ENCODE results near the gene PNKD. TPM values are rescaled to one million over a fixed set of nuclear protein-coding genes. Genes with fewer than 3 reads are reported as not detected.
"Not testable (repeated sequence)": the region's sequence is repeated elsewhere in the genome, so short reads cannot be mapped to it uniquely, and the experiment has no call there.

PNKD gene
- total RNA-seq, 1 donor from 2014 or later, result 30.9 TPM

- no peak for ATAC-seq
Measured at GRCh38 chr2:218293715-218294429, 23.6 kb downstream of the PNKD start.

GRCh38 chr2:218294430-218295022 is 24.2 kb downstream of the PNKD start:
- no peak for ATAC-seq

DNA sequence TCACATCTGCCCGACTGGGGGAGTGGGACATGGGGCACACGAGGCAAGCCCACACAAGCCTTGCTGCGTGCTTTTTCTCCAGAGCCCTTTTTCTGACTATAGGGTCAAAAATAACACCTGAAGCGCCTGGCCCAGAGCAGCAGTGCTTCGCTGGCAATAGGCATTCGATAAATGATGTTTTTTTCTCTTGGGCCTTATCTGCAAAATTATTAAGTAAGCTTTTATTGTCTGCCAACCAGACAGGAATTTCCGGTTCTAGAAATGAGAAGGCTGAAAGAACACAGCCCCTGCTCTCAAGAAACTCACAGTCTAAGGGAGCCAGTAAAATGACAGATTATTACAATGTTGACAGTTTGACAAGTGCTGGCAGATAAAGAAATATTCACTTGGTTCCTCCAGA is 24.7 kb downstream of the PNKD start:
- ATAC-seq, result peak; percentile 13

DNA sequence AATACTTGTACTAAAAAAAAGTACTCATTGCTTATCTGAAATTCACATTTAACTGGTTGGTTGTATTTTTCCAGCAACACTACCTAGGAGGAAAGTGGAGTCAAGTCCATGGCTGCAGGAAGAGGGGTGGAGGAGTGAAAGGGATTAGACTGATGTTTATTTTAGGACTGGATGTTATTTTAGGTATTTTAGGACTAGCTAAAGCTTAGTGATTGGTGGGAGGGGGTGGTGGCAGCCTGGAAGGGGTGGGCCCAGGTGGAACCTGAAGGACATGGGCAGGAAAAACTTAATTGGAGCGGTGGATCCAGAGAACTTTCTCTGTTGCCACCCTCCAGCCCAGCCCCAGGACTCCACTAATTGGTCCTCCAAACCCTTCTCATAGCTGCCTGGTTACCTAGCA is 25.9 kb downstream of the PNKD start:
- ATAC-seq, result no peak

DNA sequence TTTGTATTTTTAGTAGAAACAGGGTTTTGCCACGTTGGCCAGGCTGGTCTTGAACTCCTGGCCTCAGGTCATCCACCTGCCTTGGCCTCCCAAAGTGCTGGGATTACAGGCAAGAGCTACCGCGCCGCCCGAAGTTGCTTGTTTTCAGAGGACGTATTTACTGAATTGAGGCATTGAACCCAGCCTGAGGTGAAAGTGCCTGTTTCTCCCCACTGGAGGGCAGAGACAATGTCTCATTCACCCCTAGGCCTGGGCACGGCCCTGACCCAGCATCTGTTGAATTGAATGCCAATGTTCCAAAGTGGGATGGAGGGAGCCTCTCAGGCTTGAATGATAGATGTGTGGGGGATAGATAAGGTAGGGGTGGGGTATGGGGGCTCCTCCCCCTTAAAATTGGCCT is 26.5 kb downstream of the PNKD start:
- no peak for ATAC-seq

GRCh38 chr2:218298314-218298875 is 28.1 kb downstream of the PNKD start:
- no peak for ATAC-seq

- ATAC-seq, result no peak
Measured at GRCh38 chr2:218300141-218300540, 29.8 kb downstream of the PNKD start.

DNA sequence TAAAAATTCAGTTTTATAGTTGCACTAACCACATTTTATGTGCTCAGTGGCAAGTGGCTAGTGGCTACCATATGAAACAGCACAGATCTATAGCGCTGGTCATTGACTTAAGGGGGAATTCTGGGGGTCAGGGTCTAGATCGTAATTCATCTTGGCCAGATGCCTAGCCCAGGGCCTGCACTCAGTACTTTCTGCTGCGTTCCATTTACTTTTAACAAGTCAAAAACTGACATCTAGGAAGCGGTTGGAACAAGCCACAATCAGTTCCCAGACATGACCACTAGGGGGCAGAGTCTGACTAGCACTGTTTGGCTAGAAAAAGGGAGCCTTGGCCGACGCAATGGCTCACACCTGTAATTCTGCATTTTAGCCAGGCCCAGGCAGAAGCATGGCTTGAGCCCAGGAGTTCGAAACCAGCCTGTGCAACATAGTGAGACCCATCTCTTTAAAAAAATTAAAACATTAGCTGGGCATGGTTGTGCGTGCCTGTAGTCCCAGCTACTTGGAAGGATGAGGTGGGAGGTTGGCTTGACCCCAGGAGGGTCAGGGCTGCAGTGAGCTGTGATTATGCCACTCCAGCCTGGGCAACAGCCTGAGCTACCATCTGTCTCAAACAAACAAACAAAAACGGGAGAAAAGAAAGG is 31.0 kb downstream of the PNKD start:
- peak; percentile 81 for ATAC-seq

DNA sequence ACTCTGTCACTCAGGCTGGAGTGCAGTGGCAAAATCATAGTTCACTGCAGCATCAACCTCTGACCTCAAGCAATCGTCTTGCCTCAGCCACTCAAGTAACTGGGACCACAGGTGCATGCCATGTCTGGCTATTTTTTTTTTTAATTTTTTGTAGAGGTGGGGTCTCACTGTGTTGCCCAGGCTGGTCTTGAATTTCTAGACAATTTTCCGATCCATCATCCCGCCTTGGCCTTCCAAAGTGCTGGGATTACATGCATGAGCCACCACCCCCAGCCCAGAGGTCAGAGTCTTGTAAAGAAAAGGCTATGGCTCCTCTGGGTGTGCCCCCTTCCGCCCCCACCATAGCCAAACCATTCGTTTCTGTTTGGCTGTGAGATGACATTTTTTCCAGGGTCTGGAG is 35.1 kb downstream of the PNKD start:
- no peak for ATAC-seq

DNA sequence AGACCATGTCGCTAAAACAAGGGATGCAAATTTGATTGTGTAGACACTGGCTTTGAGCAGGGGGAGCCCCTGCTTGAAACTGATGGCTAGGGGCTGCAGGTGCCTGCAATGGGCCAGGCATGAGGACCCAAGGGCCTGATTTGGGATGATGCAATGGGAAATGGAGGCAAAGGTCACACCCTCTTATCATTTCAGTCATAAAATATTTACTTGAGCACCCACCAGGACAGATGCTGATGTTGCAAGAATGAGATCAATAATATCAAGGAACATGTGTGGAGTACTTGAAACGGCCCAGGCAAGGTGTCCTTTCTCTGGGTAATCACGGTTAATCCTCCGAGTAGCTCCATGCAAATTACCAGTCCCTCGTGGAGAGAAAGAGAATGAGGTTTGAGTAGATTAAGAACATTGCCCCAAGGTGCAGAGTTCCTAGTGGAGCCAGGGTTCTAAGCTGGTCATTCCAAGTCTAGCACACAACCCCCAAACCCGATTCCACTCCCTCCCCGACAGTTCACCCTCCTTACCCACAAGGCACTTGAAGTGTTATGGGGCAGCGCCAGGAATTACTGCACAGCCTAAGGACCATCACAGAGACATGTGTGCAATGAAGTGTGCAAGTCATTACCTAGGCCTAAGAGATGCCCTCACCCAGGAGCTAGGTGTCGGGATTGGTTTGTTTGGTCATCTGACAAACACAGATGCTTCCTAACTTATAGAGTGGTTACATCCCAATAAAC is 36.0 kb downstream of the PNKD start:
- no peak for ATAC-seq

DNA sequence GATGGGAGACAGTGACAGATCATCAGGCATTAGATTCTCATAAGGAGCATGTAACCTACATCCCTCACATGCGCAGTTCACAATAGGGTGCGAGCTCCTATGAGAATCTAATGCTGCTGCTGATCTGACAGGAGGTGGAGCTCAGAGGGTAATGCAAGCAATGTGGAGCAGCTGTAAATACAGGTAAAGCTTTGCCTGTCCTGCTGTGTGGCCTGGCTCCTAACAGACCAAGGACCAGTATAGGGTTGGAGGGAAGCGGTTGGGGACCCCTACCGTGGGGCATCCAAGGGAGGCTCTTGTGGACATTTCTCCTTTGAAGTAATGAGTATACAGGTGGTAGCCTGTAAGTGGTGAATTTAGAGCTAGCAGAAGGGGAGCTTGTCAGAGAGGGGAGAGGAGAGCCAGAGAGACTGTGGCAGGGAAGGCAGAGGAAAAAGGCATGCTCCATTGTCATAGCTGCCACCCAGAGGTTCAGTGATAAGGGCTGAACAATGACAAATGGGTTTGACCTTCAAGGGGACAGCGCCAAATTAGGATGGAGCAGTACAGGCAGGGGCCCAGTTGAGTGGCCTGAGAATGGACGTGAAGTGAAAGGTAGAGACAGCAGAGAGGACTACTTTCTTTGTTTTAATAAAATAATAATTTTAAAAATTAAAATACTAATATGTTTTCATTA is 37.2 kb downstream of the PNKD start:
- ATAC-seq, result no peak

GRCh38 chr2:218310853-218311540 is 40.7 kb downstream of the PNKD start:
- no peak for ATAC-seq

DNA sequence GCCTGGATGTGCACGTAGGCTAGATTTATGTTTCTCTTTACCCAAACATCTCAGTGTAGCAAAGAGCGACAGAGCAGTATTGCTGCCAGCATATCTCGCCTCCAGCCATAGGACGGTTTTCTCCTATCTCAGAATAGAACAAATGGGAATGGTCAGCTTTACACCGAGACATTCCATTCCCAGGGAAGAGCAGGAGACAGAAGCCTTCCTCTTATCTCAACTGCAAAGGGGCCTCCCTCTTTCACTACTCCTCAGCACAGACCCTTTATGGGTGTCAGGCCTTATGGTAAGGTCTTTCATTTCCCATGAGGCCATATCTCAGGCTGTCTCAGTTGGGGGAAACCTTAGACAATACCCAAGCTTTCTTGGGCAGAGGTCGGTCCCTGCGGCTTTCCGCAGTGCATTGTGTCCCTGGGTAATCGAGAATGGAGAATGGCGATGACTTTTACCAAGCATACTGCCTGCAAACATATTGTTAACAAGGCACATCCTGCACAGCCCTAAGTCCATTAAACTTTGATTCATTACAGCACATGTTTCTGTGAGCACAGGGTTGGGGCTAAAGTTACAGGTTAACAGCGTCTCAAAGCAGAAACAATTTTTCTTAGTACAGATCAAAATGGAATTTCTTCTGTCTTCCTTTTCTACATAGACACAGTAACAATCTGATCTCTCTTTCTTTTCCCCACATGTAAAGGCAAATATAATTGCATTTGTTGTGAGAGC is 41.4 kb downstream of the PNKD start:
- not testable (repeated sequence) for ATAC-seq

GRCh38 chr2:218312267-218312756 is 42.0 kb downstream of the PNKD start:
- no peak for ATAC-seq

DNA sequence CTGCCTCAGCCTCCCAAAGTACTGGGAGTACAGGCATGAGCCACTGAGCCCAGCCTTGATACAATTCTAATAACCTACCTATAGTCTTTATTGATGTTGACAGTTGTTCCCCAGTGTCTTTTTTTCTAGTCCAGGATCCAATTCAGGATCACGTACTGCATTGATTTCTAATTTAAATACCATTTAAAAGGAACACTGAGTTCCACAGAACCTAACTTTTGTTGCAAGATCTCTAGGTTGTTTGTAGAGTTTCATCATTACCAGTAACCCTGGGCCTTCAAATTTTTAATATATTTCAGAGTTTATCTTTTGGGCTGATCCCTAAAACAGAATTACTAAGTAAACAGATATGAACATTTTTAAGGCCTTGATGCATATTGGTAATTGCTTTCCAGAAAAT is 43.0 kb downstream of the PNKD start:
- no peak for ATAC-seq

DNA sequence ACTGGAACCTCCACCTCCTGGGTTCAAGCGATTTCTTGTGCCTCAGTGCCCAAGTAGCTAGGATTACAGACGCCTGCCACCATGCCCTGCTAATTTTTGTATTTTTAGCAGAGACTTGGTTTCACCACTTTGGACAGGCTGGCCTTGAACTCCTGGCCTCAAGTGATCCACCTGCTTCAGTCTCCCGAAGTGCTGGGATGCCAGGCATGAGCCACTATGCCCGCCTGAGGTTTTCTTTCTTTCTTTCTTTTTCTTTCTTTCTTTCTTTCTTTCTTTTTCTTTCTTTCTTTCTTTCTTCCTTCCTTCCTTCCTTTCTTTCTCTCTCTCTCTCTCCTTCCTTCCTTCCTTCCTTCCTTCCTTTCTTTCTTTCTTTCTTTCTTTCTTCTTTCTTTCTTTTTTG is 44.4 kb downstream of the PNKD start:
- ATAC-seq, result not testable (repeated sequence)

- no peak for ATAC-seq
Measured at GRCh38 chr2:218315397-218315796, 45.1 kb downstream of the PNKD start.

DNA sequence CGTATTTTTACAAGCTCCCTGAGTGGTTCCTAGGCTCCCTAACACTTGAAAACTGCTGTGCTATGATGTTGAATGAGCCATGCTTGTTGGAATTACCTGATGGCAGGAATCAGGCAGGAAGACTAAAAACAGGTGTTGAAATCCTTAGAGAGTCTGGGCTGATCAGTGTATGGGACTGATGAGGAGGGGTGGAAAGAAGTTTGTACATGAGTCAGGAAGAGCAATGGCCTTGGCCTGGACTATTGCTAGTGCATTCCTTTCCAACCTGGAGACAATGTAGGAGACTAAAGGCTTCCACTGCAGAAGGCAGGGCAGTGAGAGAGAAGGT is 46.9 kb downstream of the PNKD start:
- no peak for ATAC-seq

DNA sequence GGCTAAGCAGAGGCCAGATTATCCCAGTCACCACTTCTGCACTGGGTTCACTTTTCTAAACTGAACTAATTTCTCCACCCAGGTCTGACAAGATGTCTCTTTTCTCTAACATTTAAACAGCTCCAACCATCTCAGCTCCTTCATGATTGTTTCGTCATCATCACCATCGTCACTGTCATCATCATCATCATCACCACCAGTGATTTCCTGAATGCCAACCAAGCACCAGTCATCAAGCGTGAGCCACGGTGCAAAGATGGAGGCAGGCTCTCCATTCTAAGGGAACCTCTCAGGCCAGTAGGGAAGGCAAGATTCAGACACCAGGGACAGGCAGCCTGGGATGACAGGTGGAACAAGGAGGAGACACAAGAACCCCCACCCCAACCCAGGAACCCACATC is 47.5 kb downstream of the PNKD start:
- no peak for ATAC-seq

GRCh38 chr2:218318241-218318640 is 47.9 kb downstream of the PNKD start:
- ATAC-seq, result no peak

GRCh38 chr2:218319813-218320365 is 49.6 kb downstream of the PNKD start:
- no peak for ATAC-seq

Data from esophagus mucosa (tissue), 1 donor.